K562 (cell line): ENCODE data around the gene RPL19. TPM values are rescaled to one million over a fixed set of nuclear protein-coding genes. Genes with fewer than 3 reads are reported as not detected.

Experiments used
- CHD4 ChIP-seq: fragments of 200-600 bp; sonication (generic); IDR thresholded peaks from 3 replicates; pipeline ENCODE4 v1.6.1; 2012; ENCODE audit warnings: low read depth, mild to moderate bottlenecking, mixed read lengths, low read length, inconsistent platforms; ENCODE audit not compliant: insufficient read depth, insufficient replicate concordance, poor library complexity, severe bottlenecking
- CTCF ChIP-seq, 3 experiments: IDR thresholded peaks in 2 of 3; conservative IDR thresholded peaks in 1 of 3; 2 replicates each; pipeline ENCODE4 v1.5.1; 2011 to 2012; ENCODE audit warnings: low read length in 3 of 3, mild to moderate bottlenecking in 3 of 3, control low read depth in 2 of 3, improper control_type of control experiment in 1 of 3, inconsistent platforms in 1 of 3, low read depth in 1 of 3, mixed read lengths in 1 of 3, moderate library complexity in 1 of 3; ENCODE audit not compliant: insufficient read depth in 2 of 3
- FOXM1 ChIP-seq, 2 experiments: fragments of 450-650 bp in 1 of 2; sonication (generic) in 1 of 2; formaldehyde crosslinking in 1 of 2; IDR thresholded peaks; 2 replicates each; pipeline versions ENCODE4 v1.6.1 to v1.9.0; 2017 to 2022; ENCODE audit warnings: low read depth in 2 of 2, mild to moderate bottlenecking in 2 of 2, missing genetic modification reagents in 1 of 2, moderate library complexity in 1 of 2
- HDAC1 ChIP-seq, 2 experiments: fragments of 450-650 bp; IDR thresholded peaks; 2 replicates each; pipeline ENCODE4 v1.6.1; 2016 to 2017; ENCODE audit warnings: inconsistent platforms in 1 of 2, mild to moderate bottlenecking in 1 of 2, moderate library complexity in 1 of 2
- NEUROD1 ChIP-seq: fragments of 150-350 bp; IDR thresholded peaks from 2 replicates; pipeline ENCODE4 v1.6.1; 2014; ENCODE audit warnings: borderline replicate concordance, low read length, low read depth; ENCODE audit not compliant: partially characterized antibody
- NR0B1 ChIP-seq: fragments of 450-650 bp; IDR thresholded peaks from one replicate; pipeline ENCODE4 v1.6.1; 2018; ENCODE audit warnings: mild to moderate bottlenecking, moderate library complexity; ENCODE audit not compliant: partially characterized antibody
- PCBP1 ChIP-seq: fragments of 200-400 bp; formaldehyde crosslinking; IDR thresholded peaks from 2 replicates; pipeline ENCODE4 v1.6.1; 2018; ENCODE audit warnings: mild to moderate bottlenecking, low read depth, low read length; ENCODE audit not compliant: poor library complexity, severe bottlenecking
- PRDM10 ChIP-seq: fragments of 450-650 bp; IDR thresholded peaks from 2 replicates; pipeline ENCODE4 v1.6.1; 2018; ENCODE audit not compliant: partially characterized antibody
- RBM17 ChIP-seq: fragments of 200-400 bp; formaldehyde crosslinking; IDR thresholded peaks from 2 replicates; pipeline ENCODE4 v1.6.1; 2017; ENCODE audit warnings: low read depth, mild to moderate bottlenecking, low read length, borderline replicate concordance
- SIRT6 ChIP-seq: IDR thresholded peaks from one replicate; pipeline ENCODE4 v1.6.1; 2012; ENCODE audit warnings: low read depth, mild to moderate bottlenecking, control low read depth, inconsistent platforms, low read length, moderate library complexity
- STAT6 ChIP-seq: sonication (generic); formaldehyde crosslinking; IDR thresholded peaks from 2 replicates; pipeline ENCODE4 v1.8.1; 2023; ENCODE audit warnings: mild to moderate bottlenecking, missing genetic modification reagents
- ZNF586 ChIP-seq: fragments of 450-650 bp; formaldehyde crosslinking; conservative IDR thresholded peaks from 2 replicates; pipeline ENCODE4 v1.4.0; 2020; ENCODE audit warnings: mild to moderate bottlenecking, moderate library complexity
- polyA plus RNA-seq, 8 experiments: library from polyadenylated mRNA; depleted of rRNA in 4 of 8; stranded (reverse) in 5 of 8; unstranded in 3 of 8; fragments of >200 nt; fragmentation: Nextera tagmentation in 2 of 8; fragmentation: Illumina TruSeq in 1 of 8; extraction: Ambion mirVana in 2 of 8; extraction: Trizol in 1 of 8; gene quantifications; 2 replicates each; pipeline versions ENCODE4 v1.2.1 to v1.2.3, GENCODE V29; 2011 to 2014; ENCODE audit warnings: inconsistent platforms in 1 of 8, missing spikeins in 1 of 8
- total RNA-seq, 7 experiments: library from RNA; depleted of rRNA in 6 of 7; stranded (reverse); fragments of >200 nt in 6 of 7; fragmentation: Illumina TruSeq in 2 of 7; extraction: Trizol in 2 of 7; gene quantifications; 2 replicates each; pipeline versions ENCODE4 v1.2.1 to v1.2.3, GENCODE V29; 2011 to 2021; ENCODE audit warnings: low replicate concordance in 1 of 7

RPL19 gene
- total and polyA plus RNA-seq, 9 of the 15 experiments (the other 6 are each of a cell fraction or from before 2014, with no cell fraction given): 2,263 to 4,614 (median 3,727) TPM

GRCh38 chr17:39231591-39232551 is 31.8 kb downstream of the RPL19 start (continued):
- no peak for TF ChIP-seq CHD4
- no peak for TF ChIP-seq HDAC1 (IDR thresholded peaks at IDR 0.05)
- TF ChIP-seq NR0B1: no peak
- TF ChIP-seq SIRT6: no peak
- TF ChIP-seq ZNF586 (CRISPR knock-in tag): no peak
- no peak for TF ChIP-seq PCBP1
- TF ChIP-seq STAT6 (CRISPR knock-in tag): no peak
- peak; percentile 82 to 92 (median 85) for TF ChIP-seq CTCF (IDR thresholded peaks at IDR 0.05 in 2 of 3, conservative IDR thresholded peaks at IDR 0.05 in 1 of 3; ENCODE audit: insufficient read depth in 2 of 3, low read depth in 1 of 3, low read length in 3 of 3)
- no peak for TF ChIP-seq FOXM1 (IDR thresholded peaks at IDR 0.05; ENCODE audit: low read depth)
- no peak for TF ChIP-seq FOXM1 (CRISPR knock-in tag; IDR thresholded peaks at IDR 0.05; ENCODE audit: low read depth)
- no peak for TF ChIP-seq RBM17
- peak; percentile 15 for TF ChIP-seq NEUROD1
- TF ChIP-seq PRDM10: no peak
